IMR-90 (cell line): ENCODE results near the gene ZNF718. TPM values are rescaled to one million over a fixed set of nuclear protein-coding genes. Genes with fewer than 3 reads are reported as not detected.

ENCODE experiments used
- ATAC-seq: fragments of 200-7000 bp; cut with Tn5 transposase; 2 replicates; pipeline ENCODE4 v1.9.1; 2020; ENCODE audit warnings: low read depth, mild to moderate bottlenecking, moderate library complexity
- BruUV-seq: library from RNA; stranded (reverse); fragments of 400-500 nt; replicated peaks from 2 replicates; lab custom pipeline; 2021; lab: Mats Ljungman, UMichigan
- CTCF ChIA-PET: fragments of 300-600 bp; formaldehyde crosslinking; extraction: SDS; loops from one replicate; lab custom pipeline; 2021; ENCODE audit warnings: antibody characterized with exemption; lab: Yijun Ruan, JAX
- POLR2A ChIA-PET: fragments of 300-600 bp; sonication (Branson Sonifier 250); formaldehyde crosslinking; loops from one replicate; lab custom pipeline; 2022; ENCODE audit warnings: antibody characterized with exemption; ENCODE audit not compliant: unreplicated experiment; lab: Charles Lee
- DNase-seq: peaks from one replicate; pipeline ENCODE4 v3.0.0; 2013
- H2AFZ ChIP-seq: replicated peaks from 2 replicates; pipeline ENCODE3; 2013; ENCODE audit warnings: low read length, mild to moderate bottlenecking; ENCODE audit not compliant: poor library complexity
- H2AK5ac ChIP-seq: 2 replicates; pipeline ENCODE4 v1.6.1; 2013; ENCODE audit warnings: low read depth, low read length, inconsistent platforms
- H2AK9ac ChIP-seq: replicated peaks from 2 replicates; pipeline ENCODE3; 2013; ENCODE audit warnings: mild to moderate bottlenecking, low read depth, low read length, moderate library complexity; ENCODE audit not compliant: poor library complexity
- H2BK120ac ChIP-seq: 2 replicates; pipeline ENCODE4 v1.6.1; 2013; ENCODE audit warnings: low read depth, low read length, inconsistent platforms
- H2BK15ac ChIP-seq: 3 replicates; pipeline ENCODE4 v1.6.1; 2013; ENCODE audit warnings: low read depth, low read length, inconsistent platforms
- H2BK20ac ChIP-seq: 2 replicates; pipeline ENCODE4 v1.6.1; 2013; ENCODE audit warnings: low read depth, mild to moderate bottlenecking, inconsistent platforms, low read length, moderate library complexity
- H2BK5ac ChIP-seq: 2 replicates; pipeline ENCODE4 v1.6.1; 2013; ENCODE audit warnings: mild to moderate bottlenecking, low read depth, low read length, inconsistent platforms; ENCODE audit not compliant: poor library complexity, severe bottlenecking
- H3K14ac ChIP-seq: replicated peaks from 2 replicates; pipeline ENCODE4 v1.6.1; 2013; ENCODE audit warnings: low read depth, low read length, inconsistent platforms
- H3K18ac ChIP-seq: 2 replicates; pipeline ENCODE4 v1.6.1; 2013; ENCODE audit warnings: low read depth, low read length, control low read depth
- H3K23ac ChIP-seq: 2 replicates; pipeline ENCODE4 v1.6.1; 2013; ENCODE audit warnings: low read depth, low read length, inconsistent platforms
- H3K27ac ChIP-seq: 2 replicates; pipeline ENCODE4 v1.5.1; 2013; ENCODE audit warnings: mild to moderate bottlenecking, control low read depth, low read length; ENCODE audit not compliant: insufficient read depth
- H3K27me3 ChIP-seq: 2 replicates; pipeline ENCODE4 v1.6.1; 2013; ENCODE audit warnings: low read length; ENCODE audit not compliant: control insufficient read depth, insufficient read depth
- H3K36me3 ChIP-seq: 2 replicates; pipeline ENCODE4 v1.6.1; 2013; ENCODE audit warnings: low read length, mixed read lengths; ENCODE audit not compliant: control insufficient read depth, insufficient read depth
- H3K4ac ChIP-seq: 2 replicates; pipeline ENCODE4 v1.6.1; 2013; ENCODE audit warnings: low read depth, low read length, inconsistent platforms
- H3K4me1 ChIP-seq: 2 replicates; pipeline ENCODE4 v1.6.1; 2013; ENCODE audit warnings: low read length, mixed read lengths; ENCODE audit not compliant: control insufficient read depth, insufficient read depth
- H3K4me2 ChIP-seq: 2 replicates; pipeline ENCODE4 v1.6.1; 2013; ENCODE audit warnings: low read depth, mild to moderate bottlenecking, control low read depth, low read length, moderate library complexity
- H3K4me3 ChIP-seq: 2 replicates; pipeline ENCODE4 v1.5.1; 2013; ENCODE audit warnings: low read depth, mild to moderate bottlenecking, control low read depth, low read length, moderate library complexity; ENCODE audit not compliant: insufficient read depth
- H3K56ac ChIP-seq: 2 replicates; pipeline ENCODE4 v1.6.1; 2013; ENCODE audit warnings: low read length, inconsistent platforms; ENCODE audit not compliant: insufficient read depth; ENCODE audit errors: extremely low read depth
- H3K79me1 ChIP-seq, 2 experiments: 2 replicates each; pipeline ENCODE4 v1.6.1; 2013; ENCODE audit warnings: low read length in 2 of 2, inconsistent platforms in 1 of 2, low read depth in 1 of 2
- H3K9ac ChIP-seq: 2 replicates; pipeline ENCODE4 v1.6.1; 2013; ENCODE audit warnings: low read depth, low read length, control low read depth
- H3K9me1 ChIP-seq: 2 replicates; pipeline ENCODE4 v1.6.1; 2013; ENCODE audit warnings: low read length, inconsistent platforms; ENCODE audit not compliant: insufficient read depth
- H3K9me3 ChIP-seq: 2 replicates; pipeline ENCODE4 v1.6.1; 2013; ENCODE audit warnings: low read length; ENCODE audit not compliant: control insufficient read depth, insufficient read depth
- H4K20me1 ChIP-seq: 2 replicates; pipeline ENCODE4 v1.6.1; 2013; ENCODE audit warnings: low read length, inconsistent platforms; ENCODE audit not compliant: insufficient read depth
- H4K5ac ChIP-seq: 2 replicates; pipeline ENCODE4 v1.6.1; 2013; ENCODE audit warnings: mild to moderate bottlenecking, low read depth, low read length, control low read depth
- H4K8ac ChIP-seq, 2 experiments: 2 replicates each; pipeline ENCODE4 v1.6.1; 2013; ENCODE audit warnings: low read depth in 2 of 2, low read length in 2 of 2, control low read depth in 1 of 2, inconsistent platforms in 1 of 2
- H4K91ac ChIP-seq: 2 replicates; pipeline ENCODE4 v1.6.1; 2013; ENCODE audit warnings: low read depth, low read length, inconsistent platforms; ENCODE audit not compliant: insufficient read depth
- CHD1 ChIP-seq: IDR thresholded peaks from 2 replicates; pipeline ENCODE4 v1.6.1; 2012; ENCODE audit warnings: low read depth, low read length, improper control_type of control experiment
- MAZ ChIP-seq: IDR thresholded peaks from 2 replicates; pipeline ENCODE4 v1.6.1; 2012; ENCODE audit warnings: low read depth, mild to moderate bottlenecking, low read length, improper control_type of control experiment, moderate library complexity, borderline replicate concordance
- MXI1 ChIP-seq: IDR thresholded peaks from 2 replicates; pipeline ENCODE4 v1.6.1; 2012; ENCODE audit warnings: low read depth, mild to moderate bottlenecking, low read length, moderate library complexity, borderline replicate concordance
- NFE2L2 ChIP-seq: fragments of 150-350 bp; IDR thresholded peaks from 2 replicates; pipeline ENCODE4 v1.6.1; 2016; ENCODE audit warnings: low read depth, mild to moderate bottlenecking, low read length
- RAD21 ChIP-seq: IDR thresholded peaks from 2 replicates; pipeline ENCODE4 v1.6.1; 2012; ENCODE audit warnings: low read length, improper control_type of control experiment
- RCOR1 ChIP-seq: IDR thresholded peaks from 2 replicates; pipeline ENCODE4 v1.6.1; 2012; ENCODE audit warnings: mild to moderate bottlenecking, low read length, improper control_type of control experiment; ENCODE audit not compliant: insufficient replicate concordance
- RFX5 ChIP-seq: IDR thresholded peaks from 2 replicates; pipeline ENCODE4 v1.8.0; 2012; ENCODE audit warnings: low read depth, mild to moderate bottlenecking, low read length, moderate library complexity
- SMC3 ChIP-seq: fragments of 150-350 bp; IDR thresholded peaks from 2 replicates; pipeline ENCODE4 v1.6.1; 2016; ENCODE audit warnings: low read depth, mild to moderate bottlenecking, antibody characterized with exemption, low read length, moderate library complexity
- WGBS, 2 experiments: methylation state at CpG; one replicate each; pipeline versions ENCODE4 v1.1.5 to v1.1.7; 2013; ENCODE audit warnings: missing lambda C conversion rate in 2 of 2; ENCODE audit not compliant: insufficient read length in 1 of 2; ENCODE audit errors: extremely low coverage in 2 of 2; 5-methylcytosine and 5-hydroxymethylcytosine counted together
- dilution Hi-C: fragments of 300-500 bp; cut with HindIII; formaldehyde crosslinking; loops from one replicate; pipeline ENCODE4 v1.14.3; 2018; ENCODE audit warnings: low sequenced_read_pairs; ENCODE audit not compliant: unreplicated experiment
- in situ Hi-C: fragments of 300-500 bp; cut with MboI; formaldehyde crosslinking; loops from 3 replicates; pipeline ENCODE4 v1.14.3; 2019; ENCODE audit warnings: low sequenced_read_pairs, inconsistent platforms, mixed read lengths
- intact Hi-C: fragments of 100-400 bp; cut with micrococcal nuclease; formaldehyde crosslinking; loops from 2 replicates; pipeline ENCODE4 v1.10.0; 2022
- polyA plus RNA-seq, 3 experiments: library from polyadenylated mRNA; depleted of rRNA; stranded (reverse); fragments of >200 nt; gene quantifications; 2 replicates each; pipeline ENCODE4 v1.2.3, GENCODE V29; 2012; ENCODE audit warnings: low replicate concordance in 1 of 3
- total RNA-seq: library from RNA; depleted of rRNA; stranded (reverse); fragments of >200 nt; gene quantifications from 2 replicates; pipeline ENCODE4 v1.2.3, GENCODE V29; 2012

Gene ZNF718
- total and polyA plus RNA-seq, 2 of the 4 experiments (the other 2 are of a cell fraction) = 1.1 to 1.8 TPM

- no peak overlapping the region for H3K56ac ChIP-seq
- peaks cover 42% of the 10 kb centered on the region for H3K9me3 ChIP-seq
- H3K9me1 ChIP-seq = no peaks in the 10 kb centered on the region
- no peak overlapping the region for H2BK120ac ChIP-seq
- H4K91ac ChIP-seq = no peak overlapping the region
- H3K27me3 ChIP-seq = no peaks in the 10 kb centered on the region
- intact Hi-C loops (no loop called here), dilution Hi-C loops (no loop called here), in situ Hi-C loops (no loop called here)
- no CpG with 5 or more reads among the region's 1 CpG for WGBS, 2 experiments
- H2AK5ac ChIP-seq = no peak overlapping the region
- no peaks in the 10 kb centered on the region for H3K4me1 ChIP-seq
- H4K20me1 ChIP-seq = no peaks in the 10 kb centered on the region
- H3K9ac ChIP-seq = no peak overlapping the region
- H2AK9ac ChIP-seq = no peak overlapping the region
- DNase-seq (no peak), ATAC-seq (no peak)
- TF ChIP-seq NFE2L2 = no peak
- no peak for TF ChIP-seq RAD21
- no peak for TF ChIP-seq CHD1
- no peak for TF ChIP-seq RFX5
- no peak for TF ChIP-seq MXI1
- TF ChIP-seq SMC3 = no peak
- TF ChIP-seq RCOR1 = no peak
- no peak for TF ChIP-seq MAZ
- H2BK15ac ChIP-seq = no peak overlapping the region
- H3K79me1 ChIP-seq = no peaks in the 10 kb centered on the region; a peak in 2 of 4 replicates
- H2BK5ac ChIP-seq = no peak overlapping the region
- no TSS peak for BruUV-seq
- H3K4me2 ChIP-seq = no peak overlapping the region
- H3K36me3 ChIP-seq = peaks cover 10% of the 10 kb centered on the region
- H3K14ac ChIP-seq = no peak overlapping the region
- H2AFZ ChIP-seq = no peak overlapping the region
- H3K18ac ChIP-seq = no peak overlapping the region
- H3K4ac ChIP-seq = no peak overlapping the region
- no peak overlapping the region for H3K4me3 ChIP-seq
- ChIA-PET CTCF (no interaction called here), POLR2A (no interaction called here)
- H4K8ac ChIP-seq = no peak overlapping the region
- H3K23ac ChIP-seq = no peak overlapping the region
- H4K5ac ChIP-seq = no peak overlapping the region
- H3K27ac ChIP-seq = no peak overlapping the region
- H2BK20ac ChIP-seq = no peak overlapping the region
These were observed 22.3 kb downstream of the ZNF718 start for GRCh38 chr4:146621-147020.
